ENCODE measurements around the gene MTRF1L. TPM values are rescaled to one million over a fixed set of nuclear protein-coding genes. Genes with fewer than 3 reads are reported as not detected.

The MTRF1L gene
- total and polyA plus RNA-seq, 2 of the 13 experiments (the other 11 are each of a cell fraction or from before 2014, with no cell fraction given) = 17.6 to 28.7 TPM

- TF ChIP-seq SNAPC4 (CRISPR knock-in tag; IDR thresholded peaks at IDR 0.05) (0 out of 2 replicates have a peak, but pooled peaks have one; percentile 16), FIP1L1 (IDR thresholded peaks at IDR 0.05; ENCODE audit: borderline replicate concordance, insufficient read depth, low read depth, low read length) (no peak), ZNF484 (CRISPR knock-in tag; IDR thresholded peaks at IDR 0.05; ENCODE audit: borderline replicate concordance, low read depth) (no peak), ZNF776 (CRISPR knock-in tag; IDR thresholded peaks at IDR 0.05) (no peak), KLF6 (CRISPR knock-in tag; IDR thresholded peaks at IDR 0.05) (peak; percentile 71; the same call in 1 of the 2 replicates), ZC3H4 (CRISPR knock-in tag; IDR thresholded peaks at IDR 0.05; ENCODE audit: borderline replicate concordance) (0 out of 2 replicates have a peak, but pooled peaks have one; percentile 65), NR2C2 (CRISPR knock-in tag; IDR thresholded peaks at IDR 0.05; ENCODE audit: borderline replicate concordance) (peak; percentile 83), GABPB1 (CRISPR knock-in tag; IDR thresholded peaks at IDR 0.05) (peak; percentile 95), ZNF256 (CRISPR knock-in tag; conservative IDR thresholded peaks at IDR 0.05) (peak; percentile 27; the same call in 1 of the 2 replicates), ZSCAN9 (CRISPR knock-in tag; IDR thresholded peaks at IDR 0.05; ENCODE audit: borderline replicate concordance) (no peak; the same call in 1 of the 2 replicates)
- TF ChIP-seq, protein P1, sequence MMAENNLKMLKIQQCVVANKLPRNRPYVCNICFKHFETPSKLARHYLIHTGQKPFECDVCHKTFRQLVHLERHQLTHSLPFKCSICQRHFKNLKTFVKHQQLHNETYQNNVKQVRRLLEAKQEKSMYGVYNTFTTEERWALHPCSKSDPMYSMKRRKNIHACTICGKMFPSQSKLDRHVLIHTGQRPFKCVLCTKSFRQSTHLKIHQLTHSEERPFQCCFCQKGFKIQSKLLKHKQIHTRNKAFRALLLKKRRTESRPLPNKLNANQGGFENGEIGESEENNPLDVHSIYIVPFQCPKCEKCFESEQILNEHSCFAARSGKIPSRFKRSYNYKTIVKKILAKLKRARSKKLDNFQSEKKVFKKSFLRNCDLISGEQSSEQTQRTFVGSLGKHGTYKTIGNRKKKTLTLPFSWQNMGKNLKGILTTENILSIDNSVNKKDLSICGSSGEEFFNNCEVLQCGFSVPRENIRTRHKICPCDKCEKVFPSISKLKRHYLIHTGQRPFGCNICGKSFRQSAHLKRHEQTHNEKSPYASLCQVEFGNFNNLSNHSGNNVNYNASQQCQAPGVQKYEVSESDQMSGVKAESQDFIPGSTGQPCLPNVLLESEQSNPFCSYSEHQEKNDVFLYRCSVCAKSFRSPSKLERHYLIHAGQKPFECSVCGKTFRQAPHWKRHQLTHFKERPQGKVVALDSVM (CRISPR knock-in tag; IDR thresholded peaks at IDR 0.05) = 0 out of 2 replicates have a peak, but pooled peaks have one; percentile 29
- TF ChIP-seq, protein P2, sequence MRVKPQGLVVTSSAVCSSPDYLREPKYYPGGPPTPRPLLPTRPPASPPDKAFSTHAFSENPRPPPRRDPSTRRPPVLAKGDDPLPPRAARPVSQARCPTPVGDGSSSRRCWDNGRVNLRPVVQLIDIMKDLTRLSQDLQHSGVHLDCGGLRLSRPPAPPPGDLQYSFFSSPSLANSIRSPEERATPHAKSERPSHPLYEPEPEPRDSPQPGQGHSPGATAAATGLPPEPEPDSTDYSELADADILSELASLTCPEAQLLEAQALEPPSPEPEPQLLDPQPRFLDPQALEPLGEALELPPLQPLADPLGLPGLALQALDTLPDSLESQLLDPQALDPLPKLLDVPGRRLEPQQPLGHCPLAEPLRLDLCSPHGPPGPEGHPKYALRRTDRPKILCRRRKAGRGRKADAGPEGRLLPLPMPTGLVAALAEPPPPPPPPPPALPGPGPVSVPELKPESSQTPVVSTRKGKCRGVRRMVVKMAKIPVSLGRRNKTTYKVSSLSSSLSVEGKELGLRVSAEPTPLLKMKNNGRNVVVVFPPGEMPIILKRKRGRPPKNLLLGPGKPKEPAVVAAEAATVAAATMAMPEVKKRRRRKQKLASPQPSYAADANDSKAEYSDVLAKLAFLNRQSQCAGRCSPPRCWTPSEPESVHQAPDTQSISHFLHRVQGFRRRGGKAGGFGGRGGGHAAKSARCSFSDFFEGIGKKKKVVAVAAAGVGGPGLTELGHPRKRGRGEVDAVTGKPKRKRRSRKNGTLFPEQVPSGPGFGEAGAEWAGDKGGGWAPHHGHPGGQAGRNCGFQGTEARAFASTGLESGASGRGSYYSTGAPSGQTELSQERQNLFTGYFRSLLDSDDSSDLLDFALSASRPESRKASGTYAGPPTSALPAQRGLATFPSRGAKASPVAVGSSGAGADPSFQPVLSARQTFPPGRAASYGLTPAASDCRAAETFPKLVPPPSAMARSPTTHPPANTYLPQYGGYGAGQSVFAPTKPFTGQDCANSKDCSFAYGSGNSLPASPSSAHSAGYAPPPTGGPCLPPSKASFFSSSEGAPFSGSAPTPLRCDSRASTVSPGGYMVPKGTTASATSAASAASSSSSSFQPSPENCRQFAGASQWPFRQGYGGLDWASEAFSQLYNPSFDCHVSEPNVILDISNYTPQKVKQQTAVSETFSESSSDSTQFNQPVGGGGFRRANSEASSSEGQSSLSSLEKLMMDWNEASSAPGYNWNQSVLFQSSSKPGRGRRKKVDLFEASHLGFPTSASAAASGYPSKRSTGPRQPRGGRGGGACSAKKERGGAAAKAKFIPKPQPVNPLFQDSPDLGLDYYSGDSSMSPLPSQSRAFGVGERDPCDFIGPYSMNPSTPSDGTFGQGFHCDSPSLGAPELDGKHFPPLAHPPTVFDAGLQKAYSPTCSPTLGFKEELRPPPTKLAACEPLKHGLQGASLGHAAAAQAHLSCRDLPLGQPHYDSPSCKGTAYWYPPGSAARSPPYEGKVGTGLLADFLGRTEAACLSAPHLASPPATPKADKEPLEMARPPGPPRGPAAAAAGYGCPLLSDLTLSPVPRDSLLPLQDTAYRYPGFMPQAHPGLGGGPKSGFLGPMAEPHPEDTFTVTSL (CRISPR knock-in tag; IDR thresholded peaks at IDR 0.05; ENCODE audit: borderline replicate concordance) = peak; percentile 8; the same call in 1 of the 2 replicates
- TF ChIP-seq, protein P3, sequence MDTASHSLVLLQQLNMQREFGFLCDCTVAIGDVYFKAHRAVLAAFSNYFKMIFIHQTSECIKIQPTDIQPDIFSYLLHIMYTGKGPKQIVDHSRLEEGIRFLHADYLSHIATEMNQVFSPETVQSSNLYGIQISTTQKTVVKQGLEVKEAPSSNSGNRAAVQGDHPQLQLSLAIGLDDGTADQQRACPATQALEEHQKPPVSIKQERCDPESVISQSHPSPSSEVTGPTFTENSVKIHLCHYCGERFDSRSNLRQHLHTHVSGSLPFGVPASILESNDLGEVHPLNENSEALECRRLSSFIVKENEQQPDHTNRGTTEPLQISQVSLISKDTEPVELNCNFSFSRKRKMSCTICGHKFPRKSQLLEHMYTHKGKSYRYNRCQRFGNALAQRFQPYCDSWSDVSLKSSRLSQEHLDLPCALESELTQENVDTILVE (CRISPR knock-in tag; IDR thresholded peaks at IDR 0.05) = peak; percentile 81
These were observed at the start of gene MTRF1L (continued) for GRCh38 chr6:153002613-153003365.

All from HepG2 (cell line).